GM12892 (cell line): ENCODE measurements around the gene UGDH.
"Not testable (repeated sequence)": the region's sequence is repeated elsewhere in the genome, so short reads cannot be mapped to it uniquely, and the experiment has no call there.

ENCODE experiments used
- DNase-seq: peaks from one replicate; pipeline ENCODE4 v3.0.0; 2011; ENCODE audit not compliant: insufficient read length
- FAIRE-seq: peaks from 2 replicates; lab custom pipeline; 2011; peaks lifted over from hg19 to GRCh38; lab: Jason Lieb, UNC
- POLR2A ChIP-seq: IDR thresholded peaks from 2 replicates; pipeline ENCODE4 v1.6.1; 2011; ENCODE audit warnings: low read depth, low read length, control low read depth
- POLR2AphosphoS5 ChIP-seq: IDR thresholded peaks from 2 replicates; pipeline ENCODE4 v1.6.1; 2011; ENCODE audit warnings: low read depth, low read length, control low read depth
- TAF1 ChIP-seq: IDR thresholded peaks from 2 replicates; pipeline ENCODE4 v1.6.1; 2011; ENCODE audit warnings: low read depth, mild to moderate bottlenecking, control low read depth, low read length, borderline replicate concordance

Gene UGDH

DNA sequence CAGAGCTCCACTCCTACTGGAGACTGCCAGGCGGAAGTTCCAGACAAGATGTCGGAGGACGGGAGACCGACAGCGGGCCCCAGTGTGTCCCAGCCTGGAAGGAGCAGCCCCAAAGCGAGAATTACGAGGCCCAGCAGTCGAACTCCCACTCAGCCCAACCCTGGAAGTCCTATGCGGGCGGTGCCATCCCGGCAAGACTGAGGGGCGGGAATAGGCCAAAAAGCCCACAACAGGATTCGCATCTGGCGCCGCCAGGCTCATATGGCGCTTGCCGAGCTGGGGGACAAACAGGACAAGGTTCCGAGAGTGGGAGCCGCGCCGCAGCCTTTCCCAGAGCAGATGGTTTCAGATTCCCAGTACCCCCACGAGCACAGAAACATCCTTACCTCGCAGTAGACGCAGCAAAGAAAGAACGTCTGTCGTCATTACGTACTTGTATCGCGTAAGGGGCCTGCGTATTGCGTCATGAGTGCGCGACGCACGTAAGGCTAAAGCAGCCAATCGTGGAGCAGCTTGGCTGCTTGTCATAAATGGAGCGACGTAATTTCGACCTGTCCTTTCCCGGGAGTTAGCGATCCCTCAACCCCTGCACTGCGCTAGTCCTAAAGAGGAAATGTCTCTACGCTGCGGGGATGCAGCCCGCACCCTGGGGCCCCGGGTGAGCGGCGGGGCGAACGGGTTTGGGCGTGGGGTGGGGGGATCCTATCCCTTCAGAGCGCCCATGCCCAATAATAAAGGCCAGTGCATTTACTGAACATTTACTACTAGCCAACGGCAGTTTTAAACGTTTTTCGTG, 68.5 kb downstream of the UGDH start, which contains the start of the genes LIAS and RPL9:
Gene LIAS, plus strand, starts transcription at position 552 of the 796 bp plus-strand sequence. Its CDS starts 62 bp downstream, at position 614.
Gene RPL9, minus strand, starts transcription at position 418 of the 796 bp plus-strand sequence. CDS start 483 bp downstream, outside the sequence.
- FAIRE-seq (peak; percentile 99), DNase-seq (peak; percentile 76)
- TF ChIP-seq POLR2AphosphoS5 (peak; percentile 99), POLR2A (peak; percentile 100), TAF1 (peak; percentile 99)

DNA sequence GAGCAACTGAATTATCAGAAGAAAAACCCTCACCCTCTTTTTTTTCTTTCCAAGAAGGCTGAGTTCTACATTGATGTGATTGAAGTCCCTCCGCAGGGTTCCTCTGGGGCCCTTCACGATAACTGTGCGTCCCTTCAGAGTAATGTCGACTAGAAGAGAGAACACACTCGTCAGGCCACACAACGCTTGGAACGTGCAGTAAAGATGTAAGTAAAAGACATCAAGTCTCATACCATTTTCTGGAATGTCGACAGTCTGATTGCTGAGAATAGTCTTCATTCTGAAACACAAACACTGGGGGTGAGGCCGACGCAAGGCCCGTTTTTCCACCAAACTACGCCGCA, 69.1 kb downstream of the UGDH start:
- DNase-seq, FAIRE-seq: not testable (repeated sequence)

DNA sequence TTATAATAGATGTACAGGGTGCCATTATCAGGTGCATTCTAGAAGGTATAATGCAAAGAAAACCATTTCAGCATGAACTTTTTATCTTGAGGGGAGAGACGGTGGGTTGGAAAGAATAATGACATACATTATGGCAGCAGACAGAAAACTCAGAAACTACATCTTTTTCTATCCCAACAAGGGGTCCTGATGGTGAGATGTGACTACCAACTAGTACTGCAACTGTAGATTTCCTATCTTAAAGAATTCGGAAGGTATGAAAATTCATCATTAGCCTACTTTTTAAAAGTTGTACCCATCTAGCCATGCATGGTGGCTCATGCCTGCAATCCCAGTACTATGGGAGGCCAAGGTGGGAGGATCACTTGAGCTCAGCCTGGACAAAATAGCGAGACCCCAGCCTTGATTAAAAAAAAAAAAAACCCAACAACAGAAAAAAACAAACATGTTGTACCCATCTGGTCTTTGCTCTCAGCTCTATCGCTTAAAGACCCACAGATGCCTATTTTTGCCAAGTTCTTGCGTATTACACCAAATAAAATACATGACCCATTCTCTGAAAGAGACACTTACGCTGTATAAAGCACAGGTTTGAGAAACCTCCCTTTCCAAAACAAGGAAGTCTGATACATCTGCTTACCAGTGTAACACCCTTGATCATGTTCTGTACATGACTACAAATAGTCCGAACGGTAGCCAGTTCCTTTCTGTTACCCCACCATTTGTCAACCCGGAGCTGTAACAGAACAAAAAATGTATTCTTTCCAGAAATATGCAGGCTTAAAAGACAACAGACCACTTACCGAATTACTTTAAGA, 70.1 kb downstream of the UGDH start:
- no peak for DNase-seq
- FAIRE-seq, result no peak
- TF ChIP-seq TAF1, result no peak
- TF ChIP-seq POLR2AphosphoS5, result peak; percentile 58; the same call in 1 of the 2 replicates

- DNase-seq (no peak), FAIRE-seq (no peak)
- TF ChIP-seq POLR2AphosphoS5, result peak; percentile 50; the same call in 1 of the 2 replicates
- no peak for TF ChIP-seq TAF1
- no peak; the same call in 1 of the 2 replicates for TF ChIP-seq POLR2A
Measured at GRCh38 chr4:39455486-39455885, 71.8 kb downstream of the UGDH start.

DNA sequence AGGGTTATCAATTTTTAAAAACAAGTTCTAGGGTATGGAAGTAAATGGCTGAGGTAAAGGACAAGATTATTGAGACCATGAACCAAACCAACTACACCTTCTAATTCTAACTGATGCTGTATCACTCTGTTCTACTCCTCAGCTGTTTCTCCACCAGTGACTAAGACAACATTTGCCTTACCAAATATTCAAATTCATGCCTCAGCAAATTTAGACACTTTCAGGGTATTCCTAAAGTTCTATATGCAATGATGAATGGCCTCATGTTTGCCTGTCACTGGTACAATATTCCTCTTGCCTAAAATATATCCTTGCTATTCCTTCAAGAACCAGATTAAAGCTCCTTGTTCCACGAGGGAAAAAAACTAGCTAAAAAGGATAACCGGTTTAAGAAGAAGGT, 73.5 kb downstream of the UGDH start:
- TF ChIP-seq POLR2AphosphoS5 (no peak), POLR2A (no peak), TAF1 (no peak)
- DNase-seq (no peak), FAIRE-seq (no peak)

DNA sequence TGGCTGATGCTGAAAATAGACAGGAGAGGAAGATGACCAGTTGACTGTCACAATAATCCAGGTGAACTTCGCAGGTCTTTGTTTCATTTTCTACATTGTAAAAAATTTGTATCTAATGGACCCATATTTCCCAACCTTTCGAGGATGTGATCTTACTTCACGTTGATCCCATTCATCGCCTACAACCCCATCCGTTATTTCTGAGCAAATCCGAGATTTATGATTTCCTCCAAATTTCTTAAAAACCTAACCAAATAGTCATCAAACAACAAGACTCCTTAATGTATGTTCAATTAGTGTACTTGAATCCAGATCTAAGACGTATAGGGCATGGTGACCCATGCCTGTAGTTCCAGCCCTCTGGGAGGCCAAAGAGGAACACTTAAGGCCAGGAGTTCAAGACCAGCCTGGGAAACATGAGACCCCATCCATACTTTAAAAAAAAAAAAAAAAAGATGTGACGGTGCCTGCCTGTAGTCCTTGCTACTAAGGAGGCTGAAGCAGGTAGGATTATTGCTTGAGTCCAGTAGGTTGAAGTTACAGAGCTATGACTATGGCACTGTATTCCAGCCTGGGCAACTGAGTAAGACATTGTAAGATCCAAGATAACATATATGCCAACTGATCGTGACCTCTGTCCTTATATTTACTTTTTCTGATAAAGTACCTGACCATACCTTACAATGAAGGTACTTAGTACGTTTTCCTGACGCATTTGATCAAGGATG, 74.2 kb downstream of the UGDH start:
- DNase-seq (no peak), FAIRE-seq (no peak)
- TF ChIP-seq POLR2A (peak; percentile 61), TAF1 (no peak), POLR2AphosphoS5 (peak; percentile 52; the same call in 1 of the 2 replicates)

DNA sequence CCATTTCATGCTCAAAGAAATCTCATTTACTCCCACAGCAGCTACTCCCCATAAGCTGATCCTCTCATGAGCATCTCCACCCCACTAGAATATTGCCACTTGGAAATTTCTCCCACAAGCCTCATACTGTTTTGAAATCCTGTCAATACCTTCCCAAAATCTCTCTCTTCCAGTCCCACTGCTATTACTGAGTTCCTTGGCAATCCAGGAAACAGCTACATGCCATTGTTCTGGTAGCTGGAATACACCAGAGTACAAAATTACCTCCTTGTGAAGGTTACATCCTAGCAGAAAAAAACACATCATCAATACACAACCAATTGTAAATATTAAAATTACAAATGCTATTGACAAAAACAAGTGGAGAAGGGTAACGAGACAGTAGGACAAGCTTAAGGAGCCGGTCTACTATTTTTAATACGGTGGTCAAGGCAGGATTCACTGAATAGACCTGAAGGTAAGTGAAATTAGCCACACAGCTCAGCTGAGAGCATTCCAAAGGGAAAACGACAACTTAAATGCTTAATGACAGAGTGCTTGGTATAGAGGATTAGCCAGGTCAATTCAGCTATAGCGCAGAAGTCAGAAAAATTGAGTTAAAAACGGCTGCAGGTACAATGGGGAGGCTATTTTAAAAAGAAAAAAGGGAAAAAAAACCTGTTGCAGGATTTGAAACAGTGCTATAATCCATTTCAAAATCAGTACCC, 74.9 kb downstream of the UGDH start:
- no peak for TF ChIP-seq TAF1
- TF ChIP-seq POLR2A, result peak; percentile 9; the same call in 1 of the 2 replicates
- TF ChIP-seq POLR2AphosphoS5, result peak; percentile 75; the same call in 1 of the 2 replicates
- no peak for FAIRE-seq
- no peak for DNase-seq

GRCh38 chr4:39451423-39452023, 75.7 kb downstream of the UGDH start:
- no peak for DNase-seq
- no peak for FAIRE-seq
- TF ChIP-seq POLR2A (peak; percentile 48), POLR2AphosphoS5 (no peak; the same call in 1 of the 2 replicates)

DNA sequence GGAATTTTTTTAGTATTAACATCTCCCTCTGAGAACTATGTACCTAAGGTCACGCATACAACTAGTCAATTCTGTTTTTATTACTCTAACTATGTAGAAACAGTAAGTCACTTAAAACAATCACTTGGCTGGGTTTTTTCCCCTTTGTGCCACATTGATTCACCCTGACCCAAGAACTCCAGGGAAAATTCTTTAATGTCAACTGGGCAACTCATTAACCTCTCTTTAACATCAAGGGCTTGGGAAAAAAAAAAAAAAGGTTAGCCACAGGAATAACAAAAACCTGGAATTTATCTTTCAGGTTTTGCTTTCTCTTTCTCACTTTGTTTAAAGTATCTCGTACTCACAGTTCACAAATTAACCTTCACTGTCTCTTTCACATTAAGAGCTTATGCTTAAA, 76.6 kb downstream of the UGDH start:
- TF ChIP-seq POLR2A (no peak; the same call in 1 of the 2 replicates), TAF1 (no peak), POLR2AphosphoS5 (no peak)
- FAIRE-seq (no peak), DNase-seq (no peak)
